IPS-NIHi11 (cell line): Measurements from ENCODE around the gene PRDM16.

Source experiments
- DNase-seq: peaks from one replicate; pipeline ENCODE4 v3.0.0; 2012; ENCODE audit warnings: mixed read lengths, low spot score

The PRDM16 gene

GRCh38 chr1:3069491-3070308 is 697 bp downstream of the PRDM16 start:
- no peak for DNase-seq

- DNase-seq, result no peak
Observed at GRCh38 chr1:3070309-3070643, 1.3 kb downstream of the PRDM16 start.

DNA sequence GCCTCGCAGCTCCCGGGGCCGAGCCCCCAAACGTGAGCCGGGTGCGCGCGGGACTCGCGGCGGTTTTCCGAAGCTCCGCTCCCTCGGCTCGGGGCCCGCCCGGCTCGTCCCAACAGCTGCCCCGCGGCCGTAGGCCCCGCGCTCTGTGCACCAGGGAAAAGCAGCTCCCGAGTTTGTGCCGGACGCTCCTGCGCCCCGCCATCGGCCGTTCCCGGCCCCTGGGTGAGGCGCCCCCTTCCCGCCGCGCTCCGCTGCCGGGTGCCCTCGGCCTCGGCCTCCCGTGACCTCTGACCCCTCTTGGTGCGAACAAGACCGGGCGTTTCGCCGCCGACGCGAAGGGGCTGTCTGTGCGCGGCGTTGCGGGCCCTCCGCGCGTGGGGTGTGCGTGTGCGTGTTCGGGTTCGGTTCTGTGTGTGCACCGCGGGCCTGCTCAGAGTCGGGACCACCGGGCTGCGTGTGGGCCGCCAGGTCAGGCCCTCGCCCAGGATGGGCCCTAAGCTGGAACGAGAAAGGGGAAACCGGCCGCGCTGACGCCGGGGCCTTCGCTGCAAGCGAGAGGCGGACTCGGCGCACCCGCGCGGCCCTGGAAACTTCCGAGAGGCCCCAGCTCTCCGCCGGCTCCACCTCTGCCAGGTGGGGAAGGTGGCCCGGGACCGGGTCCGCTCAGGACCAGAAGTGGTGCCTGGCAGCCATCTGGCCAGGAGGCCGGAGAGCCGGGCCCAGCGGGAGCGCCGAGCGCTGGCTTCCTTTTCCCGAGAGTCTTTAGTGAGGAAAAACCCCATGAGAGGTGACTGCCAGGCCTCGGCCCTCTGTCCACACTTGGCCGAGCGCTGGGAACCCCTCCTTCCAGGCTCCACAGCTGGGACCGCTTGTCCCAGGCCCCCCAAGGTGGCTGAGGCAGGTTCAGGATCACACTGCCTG is 1.9 kb downstream of the PRDM16 start:
- DNase-seq, result no peak

DNA sequence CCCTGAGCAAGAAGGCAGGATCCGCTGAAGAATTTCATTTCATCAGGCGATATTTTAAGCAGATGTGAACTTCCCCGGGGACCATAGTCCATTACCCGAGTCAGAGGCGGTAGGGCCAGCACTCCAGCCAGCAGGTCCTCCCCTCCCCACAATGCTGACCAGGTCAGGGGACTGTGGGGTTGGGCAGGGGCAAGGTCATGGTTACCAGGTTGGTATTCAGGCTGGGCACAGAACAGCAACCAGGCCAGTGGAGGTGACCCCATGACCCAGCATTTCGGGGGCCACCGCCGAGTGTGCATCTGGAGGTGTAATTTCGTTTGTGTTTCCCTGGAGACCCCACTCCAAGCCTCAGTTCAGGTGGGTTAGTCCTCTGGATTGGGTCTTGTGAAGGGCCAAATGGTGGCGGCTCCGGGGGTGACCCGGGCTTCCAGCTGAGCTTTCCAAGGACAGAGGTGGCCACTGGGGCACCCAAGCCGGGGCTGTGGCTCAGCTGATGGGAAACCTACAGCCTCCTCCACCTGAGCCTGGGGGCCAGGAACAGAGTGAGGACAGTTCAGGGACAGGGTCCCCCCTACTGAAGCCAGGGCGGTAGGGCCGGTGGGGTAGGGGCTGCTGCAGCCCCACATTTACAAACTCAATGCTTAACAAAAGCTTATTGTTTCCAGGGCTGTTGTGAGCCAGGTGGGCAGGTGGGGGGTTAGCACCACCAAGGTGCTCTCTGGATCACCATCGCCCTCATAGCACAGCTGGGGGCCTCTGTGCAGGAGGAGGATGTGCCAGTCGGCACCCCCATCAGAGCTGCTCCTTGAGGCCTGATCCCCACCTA is 2.8 kb downstream of the PRDM16 start:
- DNase-seq, result no peak

DNA sequence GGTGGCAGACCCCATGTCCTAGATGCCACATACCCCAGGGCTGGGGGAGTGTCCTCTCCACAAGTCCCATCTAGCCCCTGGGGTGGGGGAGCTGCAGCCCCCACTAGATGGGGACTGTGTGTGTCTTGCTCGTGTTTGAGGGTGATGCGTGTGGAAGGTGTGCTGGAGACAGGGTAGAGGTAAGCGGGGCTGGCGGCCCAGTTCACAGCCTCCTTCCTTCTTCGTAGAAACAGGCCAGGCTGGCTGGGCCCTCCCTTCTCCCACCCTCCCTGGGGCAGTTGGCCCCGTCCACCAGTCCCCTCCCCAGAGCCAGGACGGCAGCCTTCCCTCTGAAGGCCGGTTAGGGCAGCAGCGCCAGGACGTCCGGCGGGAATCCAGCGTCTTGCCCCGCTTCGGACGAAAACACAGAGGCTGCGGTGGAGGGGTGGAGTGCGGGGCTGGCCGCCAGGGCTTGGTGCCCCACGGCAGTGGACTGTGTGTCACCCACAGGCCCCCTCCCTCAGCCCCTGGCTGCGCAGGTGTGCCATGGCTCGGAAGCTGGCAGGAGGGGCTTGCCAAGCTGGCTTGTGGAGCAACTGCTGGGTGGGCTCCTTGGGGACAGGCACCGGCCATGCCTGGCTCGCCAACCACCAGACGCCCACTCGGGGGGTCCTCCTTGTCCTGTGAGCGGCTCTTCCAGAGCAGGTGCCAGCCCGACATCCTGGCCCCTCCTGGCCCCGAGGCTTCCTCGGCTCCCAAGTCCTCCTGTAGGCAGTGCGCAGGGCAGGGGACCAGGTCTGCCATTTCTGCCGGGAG is 3.6 kb downstream of the PRDM16 start:
- DNase-seq, result no peak

DNA sequence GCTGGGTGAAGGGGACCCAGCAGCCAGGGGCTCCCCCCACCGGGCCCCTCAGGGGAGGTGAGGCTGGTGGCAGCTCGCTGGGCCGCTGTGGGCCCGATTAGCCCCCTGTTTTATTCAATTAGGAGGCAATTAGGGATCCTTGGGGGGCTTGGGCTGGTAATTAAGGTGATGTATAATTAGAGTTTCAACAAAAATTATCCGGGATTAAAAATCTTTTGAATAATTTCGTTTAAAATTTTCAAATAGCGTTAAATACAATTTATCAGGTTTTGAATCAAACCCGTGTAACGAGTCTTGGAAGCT is 4.1 kb downstream of the PRDM16 start:
- no peak for DNase-seq

DNA sequence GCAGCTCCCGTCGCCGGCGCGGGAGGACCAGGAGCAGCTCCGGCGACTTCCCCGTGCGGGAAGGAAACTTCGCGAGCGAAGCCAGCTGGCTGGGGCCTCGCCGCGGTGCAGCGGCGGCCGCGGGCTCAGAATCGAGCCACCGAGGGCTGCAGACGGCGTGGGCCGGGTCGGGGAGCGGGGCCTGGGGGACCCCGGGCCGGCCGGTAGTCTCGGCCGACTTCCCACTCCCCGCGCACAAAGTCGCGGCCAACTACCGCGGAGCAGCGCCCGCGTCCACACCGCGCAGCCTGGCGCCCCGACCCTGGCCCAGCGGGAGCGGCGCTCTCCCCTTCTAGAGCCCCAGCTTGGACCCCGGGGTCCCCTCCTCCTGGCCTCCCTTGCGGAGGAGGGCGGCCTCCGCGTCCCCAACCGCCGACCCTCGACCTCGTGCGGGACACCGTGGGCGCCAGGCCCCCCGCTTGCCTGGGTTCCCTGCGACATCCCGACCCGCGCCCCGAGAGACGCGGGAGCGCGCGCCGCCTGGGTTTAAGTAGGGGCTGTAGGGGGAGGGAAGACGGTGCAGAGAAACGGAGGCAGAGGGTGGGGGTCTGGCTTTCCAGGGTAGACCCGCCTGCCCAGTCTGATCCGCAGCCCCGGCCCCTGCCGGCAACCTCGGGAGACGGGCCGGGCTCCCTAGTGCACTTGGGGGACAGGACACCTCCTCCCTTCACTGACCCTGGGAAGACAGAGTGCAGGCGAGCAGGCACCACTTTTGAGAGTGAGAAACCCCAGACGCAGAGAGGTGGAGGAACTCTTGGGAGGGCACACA is 4.7 kb downstream of the PRDM16 start:
- no peak for DNase-seq

- DNase-seq, result no peak
Observed at GRCh38 chr1:3074297-3074741, 5.3 kb downstream of the PRDM16 start.

GRCh38 chr1:3074800-3075199 is 5.8 kb downstream of the PRDM16 start:
- DNase-seq, result no peak

- DNase-seq, result no peak
Observed at GRCh38 chr1:3075666-3076362, 6.8 kb downstream of the PRDM16 start.

- no peak for DNase-seq
Observed at GRCh38 chr1:3076363-3076740, 7.3 kb downstream of the PRDM16 start.

DNA sequence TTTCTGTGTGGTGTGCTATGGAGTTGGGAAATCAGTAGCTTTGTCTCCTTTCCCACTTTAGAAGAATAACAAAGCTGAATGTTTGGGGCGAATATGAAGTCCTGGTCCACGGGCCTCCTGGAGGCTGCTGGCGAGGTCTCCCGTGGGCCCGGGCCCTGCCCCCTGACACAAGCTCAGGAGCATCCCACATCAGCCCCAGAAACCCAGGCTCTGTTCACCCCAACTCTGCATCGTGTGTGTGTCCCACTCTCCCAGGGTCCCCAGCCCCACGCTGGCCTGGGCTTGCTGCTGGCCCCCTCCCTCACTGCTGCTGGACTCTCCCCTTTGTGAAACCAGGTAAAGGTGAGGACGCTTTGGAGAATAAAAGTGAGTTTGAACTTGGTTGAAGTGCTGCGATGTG is 8.1 kb downstream of the PRDM16 start:
- DNase-seq, result no peak

DNA sequence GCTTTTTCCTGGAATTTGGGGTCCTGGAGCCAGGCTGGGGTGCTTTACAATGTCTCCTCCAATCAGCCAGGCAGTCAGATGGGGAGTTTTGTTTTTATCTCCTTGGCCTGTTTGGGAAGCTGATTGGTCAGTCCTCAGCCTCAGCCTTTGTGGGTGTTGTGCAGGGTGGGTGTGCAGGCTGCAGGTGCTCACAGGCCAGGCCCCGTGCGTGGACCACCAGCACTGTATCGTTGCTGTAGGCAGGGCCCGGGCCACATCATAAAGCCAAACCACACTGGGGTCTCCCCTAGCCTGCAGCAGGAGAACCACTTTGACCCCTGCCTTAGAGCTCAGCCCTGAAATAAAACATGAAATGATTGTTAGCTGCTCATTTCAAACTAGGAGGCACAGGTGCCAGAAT is 8.6 kb downstream of the PRDM16 start:
- DNase-seq, result no peak

GRCh38 chr1:3078430-3078861 is 9.4 kb downstream of the PRDM16 start:
- no peak for DNase-seq

- DNase-seq, result no peak
Observed at GRCh38 chr1:3078871-3079270, 9.9 kb downstream of the PRDM16 start.

GRCh38 chr1:3079381-3080052 is 10.5 kb downstream of the PRDM16 start:
- DNase-seq, result no peak

DNA sequence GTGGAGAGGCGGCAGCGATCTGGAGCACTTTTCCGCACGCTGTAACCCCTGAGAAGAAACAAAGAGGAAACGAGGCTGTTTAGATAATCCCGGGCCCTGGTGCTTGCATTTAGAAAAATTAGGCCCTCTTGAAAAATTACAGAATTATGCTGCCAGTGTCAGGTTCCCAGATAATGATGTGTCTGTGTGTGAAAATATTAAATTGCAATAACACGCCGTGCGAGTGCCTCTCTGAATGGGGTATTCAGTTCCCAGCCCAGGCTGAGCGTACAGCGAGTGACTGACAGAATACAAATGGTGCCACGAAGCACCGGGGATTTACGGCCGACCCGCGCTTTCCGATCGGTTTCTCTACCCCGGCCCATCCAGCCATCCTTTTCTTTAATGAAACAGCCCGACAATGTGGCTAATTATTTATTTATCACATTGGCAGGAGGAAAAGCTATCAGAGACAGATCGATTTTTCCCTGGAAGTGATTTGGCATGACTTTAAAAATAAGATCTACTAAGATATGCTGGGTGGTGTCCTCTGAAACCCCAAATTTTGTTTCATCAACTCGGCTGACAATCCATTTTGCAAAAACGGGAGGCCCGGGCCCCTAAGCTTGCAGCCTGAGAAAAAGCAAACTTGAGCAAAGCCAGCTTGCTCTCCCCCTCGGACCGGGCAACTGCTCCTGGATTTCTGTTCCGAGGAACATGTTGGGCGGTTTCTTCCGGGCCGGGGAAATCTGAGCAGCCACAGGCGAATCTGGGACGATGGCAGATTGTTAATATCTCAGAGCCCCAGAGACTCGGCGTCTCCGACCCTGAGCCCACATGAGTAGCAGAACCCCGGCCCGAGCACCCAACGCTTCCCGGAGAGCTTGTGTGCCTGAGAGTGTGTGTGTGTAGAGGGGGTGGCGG is 11.3 kb downstream of the PRDM16 start:
- no peak for DNase-seq

DNA sequence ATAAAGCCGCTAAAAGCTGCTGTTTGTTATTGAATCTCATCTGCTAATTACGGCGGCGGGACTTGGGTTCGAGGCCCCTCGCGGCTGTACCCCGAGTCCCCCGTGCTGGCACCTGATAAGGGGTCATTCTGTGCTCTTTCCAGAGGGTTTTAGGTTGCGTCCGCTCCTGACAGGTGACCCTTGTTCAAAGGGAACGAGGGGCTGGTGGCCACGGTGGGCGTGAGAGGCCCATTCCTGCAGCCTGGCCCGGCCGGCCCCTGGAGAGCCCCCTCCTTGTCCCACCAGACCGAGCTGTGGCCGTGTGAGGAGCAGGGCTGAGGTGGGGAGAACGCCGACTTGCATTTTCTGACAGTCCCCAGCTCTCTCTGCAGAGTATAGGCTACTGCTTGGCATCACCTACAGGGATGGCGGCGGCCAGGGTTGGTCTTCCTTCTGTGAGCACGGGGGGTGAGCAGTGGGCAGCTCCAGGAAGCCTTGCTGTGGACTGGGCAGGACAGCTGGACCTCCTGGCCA is 12.2 kb downstream of the PRDM16 start:
- no peak for DNase-seq
